GM19328 (cell line): Measurements from ENCODE around the gene GAPVD1.
"Not testable (repeated sequence)": the region's sequence is repeated elsewhere in the genome, so short reads cannot be mapped to it uniquely, and the experiment has no call there.

ENCODE experiments used
- ATAC-seq: cut with Tn5 transposase; IDR thresholded peaks from one replicate; pipeline ENCODE4 v1.9.1; 2021; ENCODE audit warnings: mild to moderate bottlenecking, moderate library complexity; ENCODE audit not compliant: unreplicated experiment

The GAPVD1 gene

DNA sequence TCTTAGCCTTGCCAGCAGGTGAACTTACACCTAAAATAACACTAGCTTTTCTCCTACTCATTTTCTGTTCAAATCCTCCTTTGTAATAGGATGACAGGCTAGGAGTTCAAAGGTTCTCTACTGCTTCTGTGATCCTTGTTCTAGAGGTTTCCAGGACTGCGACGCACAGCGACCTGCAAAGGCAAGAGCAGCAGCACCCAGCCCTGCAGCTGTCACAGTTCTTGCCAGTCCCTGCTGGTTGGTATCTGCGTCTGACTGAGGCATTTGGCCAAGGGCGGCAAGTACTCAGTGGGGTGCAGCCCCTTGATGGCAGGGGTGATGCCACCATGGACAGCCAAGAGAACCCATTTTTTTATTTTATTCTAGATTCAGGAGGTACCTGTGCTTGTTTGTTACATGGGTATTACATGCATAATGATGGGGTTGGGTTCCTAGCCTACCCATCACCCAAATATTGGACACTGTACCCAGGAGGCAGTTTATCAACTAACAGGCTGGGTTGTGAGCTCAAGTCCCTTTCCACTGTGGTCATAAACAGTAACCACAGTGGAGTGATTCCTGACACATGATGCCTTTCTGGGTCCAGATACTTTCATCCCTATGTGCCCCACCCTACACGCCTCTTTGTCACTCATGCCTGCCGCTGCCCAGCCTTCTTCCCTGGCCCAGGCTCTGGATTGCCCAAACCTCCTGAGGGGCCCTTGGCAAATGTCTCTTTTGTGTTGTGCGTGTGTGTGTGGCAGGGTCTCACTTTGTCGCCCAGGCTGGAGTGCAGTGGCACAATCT, 111.0 kb downstream of the GAPVD1 start:
- no peak for ATAC-seq

- ATAC-seq, result no peak
Observed at GRCh38 chr9:125374443-125375309, 113.0 kb downstream of the GAPVD1 start.

DNA sequence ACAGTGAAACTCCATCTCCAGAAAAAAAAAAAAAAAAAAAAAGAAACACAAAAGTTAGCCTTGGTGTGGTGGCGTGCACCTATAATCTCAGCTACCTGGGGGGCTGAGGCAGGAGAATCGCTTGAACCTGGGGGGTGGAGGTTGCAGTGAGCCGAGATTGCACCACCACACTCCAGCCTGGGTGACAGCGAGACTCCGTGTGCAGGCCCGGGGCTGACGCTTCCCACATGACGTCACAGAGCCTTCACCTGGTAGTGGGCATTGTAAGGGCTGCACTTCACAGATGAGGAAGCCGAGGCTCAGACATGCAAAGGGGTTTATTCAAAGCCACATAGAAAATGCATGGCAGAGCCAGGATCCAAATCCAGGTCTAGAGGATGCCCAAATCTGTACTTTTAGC, 114.2 kb downstream of the GAPVD1 start:
- ATAC-seq, result no peak

DNA sequence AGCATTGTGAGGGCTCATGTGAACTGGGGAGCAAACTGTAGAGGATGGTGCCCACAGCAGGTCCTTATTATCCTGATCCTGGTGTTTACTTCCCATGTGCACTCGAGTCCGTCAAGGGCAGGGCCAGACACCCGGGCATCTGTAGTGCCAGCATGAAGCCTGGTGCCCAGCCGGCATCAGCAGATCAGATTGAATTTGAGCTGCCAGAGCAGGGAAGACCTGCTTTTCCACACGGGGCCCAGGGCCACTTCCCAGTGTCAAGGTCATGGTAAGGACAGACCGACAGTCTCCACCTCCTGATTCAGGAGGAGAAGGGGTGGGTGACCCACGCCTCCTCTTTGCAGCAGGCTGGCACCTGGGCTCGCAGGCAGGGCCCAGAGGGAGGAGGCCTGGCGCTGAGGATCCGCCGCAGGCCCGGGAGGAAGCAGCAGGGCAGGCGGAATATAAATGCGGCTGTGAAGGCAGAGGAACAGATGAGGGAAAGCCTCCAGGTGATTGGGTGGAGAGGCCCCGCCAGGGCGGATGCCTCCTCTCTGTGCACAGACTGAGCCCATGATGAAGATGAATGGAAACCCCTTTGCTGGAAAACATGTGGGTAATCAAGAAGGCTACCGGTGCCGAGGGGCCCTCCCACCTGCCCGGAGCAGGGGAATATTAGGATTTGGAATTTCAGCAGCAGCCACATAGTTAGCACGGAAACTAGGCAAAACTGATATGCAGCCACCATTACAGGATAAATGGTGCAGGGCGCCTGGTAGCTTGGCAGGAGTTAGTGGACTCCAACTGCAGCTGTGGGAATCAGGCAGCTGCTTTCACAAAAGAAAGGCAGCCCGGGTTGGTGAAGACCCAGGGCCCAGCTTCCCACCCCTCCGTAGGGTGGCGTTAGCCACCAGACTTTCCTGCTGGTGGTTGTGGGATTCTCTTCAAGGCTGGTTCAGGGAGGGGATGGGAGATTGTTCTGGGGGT, 114.9 kb downstream of the GAPVD1 start:
- ATAC-seq, result no peak

DNA sequence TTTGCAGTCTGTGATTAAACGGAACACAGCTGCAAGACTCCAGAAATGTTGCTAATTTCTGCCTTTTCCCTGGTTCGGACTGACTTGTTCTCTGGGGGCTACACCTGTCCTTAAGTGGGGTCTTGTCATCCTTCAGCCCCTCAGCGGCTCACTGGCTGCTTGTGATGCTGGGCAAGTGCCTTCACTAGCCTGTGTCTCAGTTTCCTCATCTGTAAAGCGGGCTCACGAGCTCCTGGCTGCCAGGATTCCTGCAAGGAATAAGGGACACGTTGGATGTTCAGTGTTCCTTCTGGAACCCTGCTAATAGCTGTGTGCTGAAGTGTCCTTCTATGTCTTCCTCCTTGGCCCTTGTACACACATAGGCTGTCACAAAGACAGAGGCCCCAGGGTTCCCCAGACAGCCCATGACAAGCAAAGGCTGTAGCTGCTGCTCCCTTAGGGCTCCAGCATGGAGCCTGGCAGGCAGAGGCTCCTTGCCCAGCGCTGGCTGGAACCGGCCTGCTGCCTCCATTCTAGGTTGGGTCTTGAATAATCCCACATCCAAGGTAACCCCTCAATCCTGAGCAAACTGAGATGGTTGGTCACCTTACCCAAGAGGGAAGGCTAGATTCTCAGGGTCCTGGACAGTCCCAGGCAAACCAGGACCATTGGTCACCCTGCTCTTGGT, 116.1 kb downstream of the GAPVD1 start:
- ATAC-seq, result no peak

GRCh38 chr9:125378778-125379177, 117.2 kb downstream of the GAPVD1 start:
- ATAC-seq, result no peak

DNA sequence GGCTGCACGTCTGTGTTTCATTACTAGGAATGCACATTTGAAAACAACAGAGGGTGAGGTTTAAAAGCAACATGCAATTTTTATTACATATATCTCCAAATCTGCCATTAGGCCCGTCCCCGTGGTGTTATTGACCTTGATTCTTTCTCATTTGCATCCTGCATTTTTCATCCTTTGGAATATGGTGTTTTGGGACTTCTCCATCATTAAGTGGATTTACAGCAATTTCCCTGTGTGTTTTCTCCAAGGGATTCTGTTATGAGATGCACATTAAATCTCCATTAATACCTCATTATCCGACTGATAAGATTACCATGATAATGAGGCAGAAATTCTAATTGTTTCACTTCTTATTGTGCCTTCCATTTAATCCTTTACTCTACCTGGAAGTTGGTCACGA, 117.6 kb downstream of the GAPVD1 start:
- ATAC-seq, result no peak

DNA sequence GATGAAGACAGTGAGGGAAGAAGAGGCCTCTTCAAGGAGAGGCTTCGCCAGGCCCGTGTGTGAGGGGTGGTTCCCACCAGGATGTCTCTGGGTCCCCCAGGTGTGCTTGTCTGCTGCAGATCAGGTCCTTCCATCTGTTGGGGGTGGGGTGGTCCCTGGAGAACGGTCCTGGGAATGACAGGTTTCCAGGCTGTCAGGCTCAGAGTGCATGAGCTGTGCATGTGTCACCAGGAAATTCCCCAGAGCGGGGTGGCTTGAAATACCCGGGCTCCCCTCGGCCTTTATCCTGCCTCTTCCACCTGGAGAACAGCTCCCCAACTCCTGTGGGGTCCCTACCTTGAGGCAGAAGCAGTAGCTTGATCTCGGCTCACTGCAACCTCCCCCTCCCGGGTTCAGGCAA, 118.8 kb downstream of the GAPVD1 start:
- no peak for ATAC-seq

DNA sequence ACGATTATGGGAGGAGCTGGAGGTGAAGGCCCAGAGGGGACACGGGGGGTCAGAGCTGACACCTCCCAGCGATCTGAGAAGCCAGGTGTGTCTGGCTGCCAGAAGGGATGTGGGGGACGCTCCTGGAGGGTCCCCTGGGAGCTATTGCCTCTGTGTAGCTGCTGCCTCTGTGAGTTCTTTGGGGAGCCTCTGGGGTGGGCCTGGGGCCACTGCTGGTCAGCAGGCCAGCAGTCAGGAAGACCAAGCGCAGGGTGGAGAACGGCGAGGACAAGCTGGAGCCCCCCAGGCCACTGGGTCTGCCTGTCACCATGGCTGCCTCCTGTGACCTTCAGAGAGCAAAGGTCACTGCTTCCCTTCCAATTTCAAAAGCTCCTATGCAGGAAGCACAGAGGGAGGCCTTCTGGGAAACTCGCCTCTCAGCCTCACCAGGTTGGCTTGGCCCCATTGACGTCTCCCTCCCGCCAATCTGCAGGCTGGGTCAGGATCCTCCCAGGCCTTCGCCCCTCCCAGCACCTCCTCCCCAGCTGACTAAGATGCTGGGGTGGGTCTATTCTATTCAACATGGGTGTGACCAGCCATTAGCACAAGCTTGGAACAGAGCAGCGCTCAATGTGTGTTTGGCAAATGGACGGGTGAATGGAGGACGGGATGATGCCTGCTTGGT, 126.4 kb downstream of the GAPVD1 start:
- no peak for ATAC-seq

- no peak for ATAC-seq
Observed at GRCh38 chr9:125388978-125389377, 127.4 kb downstream of the GAPVD1 start.

GRCh38 chr9:125391704-125392103, 130.1 kb downstream of the GAPVD1 start:
- no peak for ATAC-seq

GRCh38 chr9:125393426-125393825, 131.8 kb downstream of the GAPVD1 start:
- no peak for ATAC-seq

DNA sequence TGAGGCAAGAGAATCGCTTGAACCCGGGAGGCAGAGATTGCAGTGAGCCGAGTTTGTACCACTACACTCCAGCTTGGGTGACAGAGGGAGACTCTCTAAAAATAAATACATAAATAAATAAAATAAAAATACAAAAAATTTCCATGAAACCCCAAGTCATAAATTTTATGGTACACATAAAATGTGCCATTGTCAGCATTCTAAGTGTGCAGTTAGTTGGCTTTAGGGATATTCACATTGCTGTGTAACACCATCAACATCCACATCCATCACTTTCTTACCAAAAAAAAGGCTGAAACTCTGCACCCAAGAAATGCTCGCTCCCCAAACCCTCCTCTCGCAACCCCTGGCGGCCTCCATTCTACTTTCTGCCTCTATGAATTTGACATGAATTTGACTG, 135.2 kb downstream of the GAPVD1 start:
- ATAC-seq, result no peak

GRCh38 chr9:125397736-125398135, 136.1 kb downstream of the GAPVD1 start:
- no peak for ATAC-seq

DNA sequence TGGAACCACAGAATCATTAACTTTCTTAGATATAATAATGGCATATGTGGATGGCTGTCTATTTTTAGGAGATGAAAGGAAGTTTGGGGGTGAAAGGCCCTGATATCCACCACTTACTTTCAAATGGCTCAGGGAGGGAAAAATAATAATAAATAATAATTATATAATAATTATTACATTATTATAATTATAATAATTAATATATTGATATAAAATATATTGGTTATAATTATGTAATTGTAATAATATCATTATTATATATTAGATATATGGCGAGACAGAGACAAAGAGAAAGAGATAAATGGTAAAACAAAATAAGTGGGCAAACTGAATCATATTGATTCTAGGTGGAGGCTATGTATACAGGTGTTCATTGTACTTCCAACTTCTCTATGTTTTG, 136.6 kb downstream of the GAPVD1 start:
- ATAC-seq, result no peak

DNA sequence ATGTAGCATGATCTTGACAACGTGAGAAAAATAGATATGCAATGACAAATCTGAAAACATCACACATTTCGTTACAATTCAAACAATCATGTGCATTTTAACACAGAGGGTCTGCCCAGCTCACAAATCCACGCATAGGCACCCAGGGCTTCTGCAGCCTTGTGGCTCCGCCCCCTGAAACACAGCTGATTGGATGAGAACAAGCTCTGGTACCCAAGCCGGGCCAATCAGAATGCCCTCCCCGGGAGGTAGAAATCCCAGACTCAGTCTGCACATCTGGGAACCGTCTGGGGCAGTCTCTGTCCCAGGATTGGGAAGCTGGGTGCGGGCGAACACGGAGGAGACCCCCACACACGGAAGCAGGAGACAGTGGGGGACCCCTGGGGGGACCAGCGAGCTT, 137.5 kb downstream of the GAPVD1 start:
- ATAC-seq, result no peak

DNA sequence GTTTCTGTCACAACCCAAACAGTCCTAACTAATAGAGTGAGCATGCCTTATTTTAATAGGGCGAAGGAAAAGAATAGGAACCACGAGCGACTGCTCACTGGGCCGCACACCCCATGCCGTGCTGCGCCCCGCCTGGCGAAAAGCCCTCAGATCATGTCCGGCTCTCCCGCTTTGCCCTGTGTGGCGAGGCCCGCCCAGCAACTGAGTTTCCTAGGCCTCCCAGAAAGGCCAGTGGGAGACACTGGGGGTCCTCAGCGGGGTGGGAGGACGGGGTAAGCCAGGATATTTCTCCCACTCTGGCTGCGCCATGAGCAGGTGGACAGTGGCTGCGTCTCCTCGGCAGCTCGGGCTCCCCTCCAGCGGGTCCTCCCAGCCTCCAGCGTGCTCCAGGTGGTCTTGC, 138.0 kb downstream of the GAPVD1 start:
- ATAC-seq, result no peak

DNA sequence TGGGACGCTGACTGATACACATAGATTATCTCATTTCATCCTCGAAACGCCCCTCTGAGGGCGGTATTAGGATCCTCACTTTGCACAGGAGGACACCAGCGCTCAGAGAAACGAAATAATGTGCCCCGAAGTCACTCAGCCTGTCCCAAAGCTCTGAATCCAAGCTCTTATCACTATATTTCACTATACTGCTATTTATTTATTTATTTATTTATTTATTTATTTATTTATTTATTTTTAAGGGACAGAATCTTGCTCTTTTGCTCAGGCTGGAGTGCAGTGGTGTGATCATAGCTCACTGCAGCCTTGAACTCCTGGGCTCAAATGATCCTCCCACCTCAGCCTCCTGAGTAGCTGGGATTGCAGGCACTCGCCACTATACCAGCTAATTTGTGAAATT, 138.6 kb downstream of the GAPVD1 start:
- not testable (repeated sequence) for ATAC-seq

- no peak for ATAC-seq
Observed at GRCh38 chr9:125400725-125401716, 139.4 kb downstream of the GAPVD1 start.
